ENCODE results near the gene DCDC2C. TPM values are rescaled to one million over a fixed set of nuclear protein-coding genes. Genes with fewer than 3 reads are reported as not detected.

DCDC2C gene
- total RNA-seq, 1 experiment from 2014 or later = not detected

- DNase-seq (ENCODE audit: low read depth) = no peak
- in situ Hi-C loops (cut with HindIII; ENCODE audit: low pct_unique_long_range_greater_than_20kb, low sequenced_read_pairs) = no loop called here
These were observed 136.1 kb downstream of the DCDC2C start for GRCh38 chr2:3839476-3839875.

DNA sequence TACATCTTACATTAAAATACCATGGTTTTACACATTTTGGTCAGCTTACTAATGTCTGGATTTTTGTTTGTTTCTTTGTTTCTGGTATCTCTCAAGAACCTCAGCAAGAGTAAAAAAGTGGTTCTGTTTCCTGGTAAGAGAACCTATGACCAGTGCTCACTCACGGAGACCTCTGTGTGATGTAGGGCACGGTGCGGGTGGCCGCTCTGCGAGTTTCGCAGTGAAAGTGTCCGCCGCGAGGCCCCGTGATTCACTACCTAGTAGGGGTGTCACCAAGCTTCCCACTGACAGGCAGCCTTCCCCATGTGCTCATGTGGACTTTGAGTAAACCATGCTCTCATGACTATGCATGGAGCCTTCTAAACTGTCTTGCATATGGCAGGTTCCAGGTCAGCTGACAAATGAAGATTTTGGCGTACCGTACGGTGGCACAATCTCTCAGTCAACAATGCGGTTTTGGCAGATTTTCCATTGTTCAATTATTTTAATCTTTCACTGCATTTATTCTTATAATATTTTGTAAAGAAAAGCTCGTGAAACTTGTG lies 137.3 kb downstream of the DCDC2C start:
- DNase-seq (ENCODE audit: low read depth) = no peak
- in situ Hi-C loops (cut with HindIII; ENCODE audit: low pct_unique_long_range_greater_than_20kb, low sequenced_read_pairs) = no loop called here

- no peak for DNase-seq (ENCODE audit: low read depth)
- in situ Hi-C loops (cut with HindIII; ENCODE audit: low pct_unique_long_range_greater_than_20kb, low sequenced_read_pairs) = no loop called here
These were observed 144.2 kb downstream of the DCDC2C start for GRCh38 chr2:3847397-3848052.

DNA sequence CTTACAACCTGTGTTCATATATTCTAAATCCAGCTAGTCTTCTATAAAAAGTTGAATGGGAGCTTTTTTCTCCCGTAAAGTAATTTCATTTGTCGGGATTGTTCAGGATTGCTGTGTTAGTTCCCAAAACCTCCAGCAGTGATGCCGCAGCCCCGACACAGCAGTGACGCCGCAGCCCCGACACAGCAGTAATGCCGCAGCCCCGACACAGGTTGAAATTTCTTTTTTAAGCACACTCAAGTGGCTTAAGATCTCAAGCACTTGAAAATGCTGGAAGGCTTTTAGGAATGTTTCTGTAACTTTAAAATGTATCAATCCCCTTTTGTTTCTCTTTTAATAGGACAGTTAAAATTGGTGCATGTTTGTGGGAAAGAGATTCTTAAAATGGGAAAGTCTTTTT lies 145.4 kb downstream of the DCDC2C start:
- DNase-seq (ENCODE audit: low read depth) = no peak
- in situ Hi-C loops (cut with HindIII; ENCODE audit: low pct_unique_long_range_greater_than_20kb, low sequenced_read_pairs) = no loop called here

GRCh38 chr2:3849213-3849612 lies 145.8 kb downstream of the DCDC2C start:
- no peak for DNase-seq (ENCODE audit: low read depth)
- in situ Hi-C loops (cut with HindIII; ENCODE audit: low pct_unique_long_range_greater_than_20kb, low sequenced_read_pairs) = no loop called here

- in situ Hi-C loops (cut with HindIII; ENCODE audit: low pct_unique_long_range_greater_than_20kb, low sequenced_read_pairs) = no loop called here
- DNase-seq (ENCODE audit: low read depth) = no peak
These were observed 154.2 kb downstream of the DCDC2C start for GRCh38 chr2:3857576-3857975.

DNA sequence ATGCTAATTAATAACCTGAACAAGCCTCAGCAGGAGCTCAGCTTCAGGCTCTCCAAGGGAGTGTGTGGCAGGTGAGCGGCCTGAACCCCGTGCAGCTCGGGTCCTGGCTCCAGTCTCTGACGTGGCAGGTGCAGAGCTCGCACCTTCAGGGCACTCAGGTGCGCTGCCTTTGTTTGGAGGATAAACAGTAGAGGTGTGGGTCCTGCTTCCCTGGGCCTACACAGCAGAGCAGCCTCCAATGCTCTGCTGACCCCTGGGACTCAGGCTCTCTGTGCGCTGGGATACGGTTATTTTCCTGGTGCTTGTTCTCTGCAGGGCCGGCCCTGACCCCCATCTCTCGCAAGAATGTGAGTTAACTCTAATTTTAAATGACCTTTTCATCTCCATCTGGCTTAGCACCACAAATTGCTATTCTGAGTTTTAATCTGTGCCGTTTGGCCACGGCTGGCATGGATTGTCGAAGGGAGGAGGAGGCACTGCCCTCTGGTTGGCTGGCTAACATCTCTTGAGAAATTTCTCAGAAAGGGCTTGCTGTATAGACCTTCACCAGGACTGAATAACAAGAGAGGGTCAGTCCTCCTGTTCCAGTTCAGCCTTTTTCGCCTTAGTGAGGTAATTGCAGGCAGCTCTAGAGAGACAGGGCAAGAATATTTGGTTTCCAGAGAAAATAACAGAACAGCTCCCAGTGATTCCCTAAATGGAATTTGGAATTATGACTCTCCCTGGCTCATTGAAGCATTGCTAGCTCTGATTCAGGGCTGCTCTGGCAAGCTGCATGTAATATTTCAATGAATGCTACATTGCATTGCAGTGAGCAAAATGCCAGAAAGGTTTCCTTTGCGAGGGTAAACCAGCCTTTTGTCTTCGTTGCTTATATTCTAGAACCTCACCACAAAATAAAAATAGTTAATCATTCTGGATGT lies 161.8 kb downstream of the DCDC2C start:
- in situ Hi-C loops (cut with HindIII; ENCODE audit: low pct_unique_long_range_greater_than_20kb, low sequenced_read_pairs) = no loop called here
- no peak for DNase-seq (ENCODE audit: low read depth)

DNA sequence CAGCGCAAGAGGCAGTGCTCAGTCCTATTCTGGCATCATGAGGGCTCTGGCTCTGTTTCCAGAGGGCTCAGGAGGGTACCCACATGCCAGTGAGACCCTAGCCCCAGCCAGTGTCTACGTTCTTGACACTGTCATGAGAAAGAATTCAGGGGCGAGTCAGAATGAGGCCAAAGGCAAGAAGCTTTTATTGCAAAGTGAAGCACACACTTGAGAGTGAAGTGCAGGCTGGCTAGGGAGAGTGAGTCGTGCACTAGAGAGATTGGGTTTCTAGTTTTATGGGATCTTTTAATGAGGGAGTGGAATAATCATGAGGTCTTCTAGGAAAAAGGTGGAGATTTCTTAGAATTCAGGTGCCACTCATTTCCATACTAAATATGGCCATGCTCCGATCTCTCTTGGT lies 164.1 kb downstream of the DCDC2C start:
- DNase-seq (ENCODE audit: low read depth) = no peak
- in situ Hi-C loops (cut with HindIII; ENCODE audit: low pct_unique_long_range_greater_than_20kb, low sequenced_read_pairs) = no loop called here

GRCh38 chr2:3868012-3868805 lies 164.8 kb downstream of the DCDC2C start:
- in situ Hi-C loops (cut with HindIII; ENCODE audit: low pct_unique_long_range_greater_than_20kb, low sequenced_read_pairs) = no loop called here
- no peak for DNase-seq (ENCODE audit: low read depth)

DNA sequence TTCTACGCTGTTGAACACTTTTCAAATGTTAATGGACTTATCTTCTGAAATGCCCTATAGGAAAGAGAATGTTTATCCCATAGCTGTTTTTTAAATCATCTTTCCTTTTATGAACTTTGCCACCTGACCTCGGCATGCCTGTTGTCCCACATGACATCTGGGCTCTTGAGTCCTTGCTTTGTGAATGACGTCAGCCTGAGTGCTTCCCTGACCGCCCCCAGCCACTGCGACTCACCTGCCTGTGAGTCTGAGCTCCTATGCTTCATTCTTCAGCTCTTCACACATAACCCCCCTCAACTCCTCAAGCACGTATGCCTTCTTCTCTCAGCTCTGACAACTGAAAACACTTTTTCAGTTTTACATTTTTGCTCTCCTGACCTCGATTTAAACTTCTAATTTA lies 166.8 kb downstream of the DCDC2C start:
- in situ Hi-C loops (cut with HindIII; ENCODE audit: low pct_unique_long_range_greater_than_20kb, low sequenced_read_pairs) = no loop called here
- DNase-seq (ENCODE audit: low read depth) = no peak

DNA sequence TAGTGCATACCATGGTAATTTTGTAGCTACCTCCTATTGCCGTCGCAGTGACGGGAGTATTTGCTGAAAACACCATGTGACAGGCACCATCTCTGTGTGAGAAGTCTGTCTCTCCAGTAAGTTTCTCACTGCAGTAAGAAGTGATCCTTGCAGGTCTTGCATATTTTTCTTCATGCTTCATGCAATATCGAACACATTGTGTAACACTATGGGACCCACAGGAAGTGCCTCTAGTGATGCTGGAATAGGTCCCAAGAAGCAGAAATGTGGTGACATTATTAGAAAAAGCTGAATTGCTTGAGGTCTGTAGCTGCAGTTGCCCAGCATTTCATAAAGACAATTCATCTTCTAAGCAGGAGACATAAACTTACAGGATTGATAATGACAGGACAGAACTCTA lies 167.6 kb downstream of the DCDC2C start:
- in situ Hi-C loops (cut with HindIII; ENCODE audit: low pct_unique_long_range_greater_than_20kb, low sequenced_read_pairs) = no loop called here
- DNase-seq (ENCODE audit: low read depth) = no peak

DNA sequence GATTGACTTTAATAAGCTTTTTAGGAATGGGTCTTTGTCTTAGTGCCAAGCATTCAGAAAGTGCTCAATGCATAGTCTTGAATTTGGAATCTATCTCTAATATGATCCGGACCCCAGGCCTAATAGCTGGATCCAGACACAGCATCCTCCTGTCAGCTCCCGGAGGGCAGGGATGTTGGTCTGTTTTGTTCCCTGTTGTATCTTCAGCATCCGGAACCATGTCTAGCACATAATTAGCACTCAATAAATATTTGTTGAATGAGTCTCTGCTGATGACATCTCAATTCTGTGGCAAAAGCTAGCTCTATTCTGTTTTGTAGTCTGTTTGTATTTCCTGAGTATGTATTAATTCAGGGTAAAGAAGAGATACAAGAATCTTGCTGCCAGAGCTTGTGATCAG lies 169.1 kb downstream of the DCDC2C start:
- in situ Hi-C loops (cut with HindIII; ENCODE audit: low pct_unique_long_range_greater_than_20kb, low sequenced_read_pairs) = no loop called here

DNA sequence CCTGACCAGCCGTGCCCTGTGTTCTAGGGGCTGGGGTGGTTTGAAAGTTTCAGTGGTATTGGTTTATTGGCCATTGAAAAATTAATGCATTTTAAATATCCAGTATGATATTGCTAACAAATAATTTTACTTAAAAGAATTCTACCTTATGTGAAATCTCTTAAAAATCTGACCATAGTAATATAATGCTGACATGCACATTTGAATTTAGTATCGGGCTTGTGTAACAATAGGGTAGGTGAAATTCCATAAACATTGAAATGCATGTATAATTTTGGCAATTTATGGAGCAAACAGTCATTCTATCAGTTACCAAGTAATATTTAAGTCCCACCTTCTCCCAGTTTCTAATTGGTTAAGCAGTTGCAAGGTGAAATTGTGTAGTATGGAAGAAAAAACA lies 170.5 kb downstream of the DCDC2C start:
- in situ Hi-C loops (cut with HindIII; ENCODE audit: low pct_unique_long_range_greater_than_20kb, low sequenced_read_pairs) = no loop called here
- DNase-seq (ENCODE audit: low read depth) = no peak

More for the DNA sequence above, 169.1 kb downstream of the DCDC2C start:
- DNase-seq (ENCODE audit: low read depth) = no peak

- no peak for DNase-seq (ENCODE audit: low read depth)
- in situ Hi-C loops (cut with HindIII; ENCODE audit: low pct_unique_long_range_greater_than_20kb, low sequenced_read_pairs) = no loop called here
These were observed 172.8 kb downstream of the DCDC2C start for GRCh38 chr2:3876221-3876620.

DNA sequence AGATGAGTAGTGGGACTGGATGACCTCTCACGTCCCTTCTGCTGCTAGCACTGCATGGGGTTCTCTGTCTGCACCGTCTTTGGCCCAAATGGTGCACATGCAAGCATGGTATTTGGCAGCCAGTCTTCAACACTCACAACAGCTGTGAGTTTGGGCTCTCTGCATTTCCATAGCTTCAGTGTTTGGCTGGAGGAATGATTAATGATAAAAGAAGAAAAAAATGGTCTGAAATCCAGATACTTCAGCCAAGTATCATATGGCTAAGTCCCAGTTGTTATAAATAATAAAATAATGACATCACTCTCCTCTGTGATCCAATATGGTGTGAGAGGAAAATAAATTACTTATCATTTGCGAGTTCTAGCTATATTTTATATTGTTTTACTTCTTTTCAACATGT lies 173.3 kb downstream of the DCDC2C start:
- in situ Hi-C loops (cut with HindIII; ENCODE audit: low pct_unique_long_range_greater_than_20kb, low sequenced_read_pairs) = no loop called here
- DNase-seq (ENCODE audit: low read depth) = no peak

DNA sequence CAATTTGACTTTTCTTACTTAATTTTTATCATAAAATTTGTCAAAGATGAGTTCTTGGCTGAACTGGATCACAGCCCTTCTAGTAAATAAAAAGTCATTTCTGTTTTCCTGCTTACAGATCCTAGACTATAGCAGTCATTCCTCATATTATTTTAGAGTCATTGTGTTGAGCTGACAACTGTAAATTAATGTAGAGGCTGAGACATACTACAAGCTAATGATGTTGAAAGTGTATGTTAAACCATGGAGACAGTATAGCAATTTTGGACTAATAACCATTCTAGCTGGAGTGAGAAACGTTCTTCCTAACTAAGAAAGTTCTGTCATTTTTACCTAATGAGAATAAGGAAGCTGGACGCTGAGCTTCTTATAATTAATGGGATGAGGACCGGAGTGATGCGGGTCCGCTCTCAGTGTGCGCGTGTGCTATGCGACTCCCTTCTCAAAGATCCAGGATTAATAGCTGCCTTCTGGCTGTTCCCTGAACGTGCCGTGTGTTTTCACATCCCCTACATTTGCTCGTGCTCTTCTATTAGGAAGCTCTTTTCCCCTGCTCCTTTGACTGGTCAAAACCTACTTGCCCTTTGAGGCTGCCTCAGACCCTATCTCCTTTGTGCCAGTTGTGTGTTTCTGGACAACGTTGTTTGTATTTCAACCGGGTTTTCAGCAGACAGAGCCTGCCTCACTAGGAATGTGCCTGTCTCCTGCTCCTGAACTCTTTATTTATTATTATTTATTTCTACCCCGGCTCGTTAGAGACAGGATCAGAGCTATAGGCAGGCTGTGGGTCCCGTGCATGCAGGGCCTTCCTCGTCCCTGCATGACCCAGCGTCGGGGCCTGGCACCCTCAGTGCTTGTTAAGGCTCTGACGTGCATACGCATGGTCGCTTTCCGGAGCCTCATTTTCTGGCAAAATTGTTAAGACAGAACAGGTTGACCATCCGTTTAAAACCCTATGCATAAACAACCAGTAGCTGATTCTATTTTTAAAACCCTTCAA lies 182.6 kb downstream of the DCDC2C start:
- DNase-seq (ENCODE audit: low read depth) = no peak
- in situ Hi-C loops (cut with HindIII; ENCODE audit: low pct_unique_long_range_greater_than_20kb, low sequenced_read_pairs) = no loop called here

GRCh38 chr2:3895021-3895420 lies 191.6 kb downstream of the DCDC2C start:
- in situ Hi-C loops (cut with HindIII; ENCODE audit: low pct_unique_long_range_greater_than_20kb, low sequenced_read_pairs) = no loop called here
- DNase-seq (ENCODE audit: low read depth) = no peak

Data from Caki2 (cell line).